Hepatocyte (in vitro differentiated cells): ENCODE data around the gene WDR54. TPM values are rescaled to one million over a fixed set of nuclear protein-coding genes. Genes with fewer than 3 reads are reported as not detected.

ENCODE experiments used
- DNase-seq: peaks from one replicate; pipeline ENCODE4 v3.0.0-alpha.2; 2016; ENCODE audit warnings: low spot score
- H2AFZ ChIP-seq: fragments of 200-600 bp; sonication (generic); 2 replicates; pipeline ENCODE4 v1.6.0; 2016; ENCODE audit warnings: antibody characterized with exemption, mild to moderate bottlenecking
- H3K27ac ChIP-seq: fragments of 200-600 bp; sonication (generic); 2 replicates; pipeline ENCODE4 v1.5.1; 2016; ENCODE audit warnings: mild to moderate bottlenecking
- H3K27me3 ChIP-seq: fragments of 200-600 bp; sonication (generic); 2 replicates; pipeline ENCODE4 v1.6.1; 2016
- H3K36me3 ChIP-seq: fragments of 200-600 bp; sonication (generic); replicated peaks from 2 replicates; pipeline ENCODE4 v1.5.1; 2016; ENCODE audit warnings: low read depth; ENCODE audit not compliant: insufficient read depth
- H3K4me1 ChIP-seq: fragments of 200-600 bp; sonication (generic); 2 replicates; pipeline ENCODE4 v1.5.1; 2016; ENCODE audit warnings: mild to moderate bottlenecking, moderate library complexity; ENCODE audit not compliant: insufficient read depth
- H3K4me2 ChIP-seq: fragments of 200-600 bp; sonication (generic); 2 replicates; pipeline ENCODE4 v1.6.0; 2016
- H3K4me3 ChIP-seq: fragments of 200-600 bp; sonication (generic); 2 replicates; pipeline ENCODE4 v1.5.1; 2016; ENCODE audit warnings: mild to moderate bottlenecking
- H3K79me2 ChIP-seq: fragments of 200-600 bp; sonication (generic); 2 replicates; pipeline ENCODE4 v1.6.0; 2017; ENCODE audit warnings: mild to moderate bottlenecking
- H3K9me2 ChIP-seq: fragments of 200-600 bp; sonication (generic); replicated peaks from 2 replicates; pipeline ENCODE4 v1.6.0; 2017; ENCODE audit warnings: mild to moderate bottlenecking; ENCODE audit not compliant: insufficient read depth
- H3K9me3 ChIP-seq: fragments of 200-600 bp; sonication (generic); 2 replicates; pipeline ENCODE4 v1.5.1; 2016; ENCODE audit warnings: low read depth, mild to moderate bottlenecking
- H4K20me1 ChIP-seq: fragments of 200-600 bp; sonication (generic); 2 replicates; pipeline ENCODE4 v1.6.0; 2016; ENCODE audit warnings: mild to moderate bottlenecking; ENCODE audit not compliant: insufficient read depth, poor library complexity, severe bottlenecking
- EZH2 ChIP-seq: fragments of 200-600 bp; sonication (generic); IDR thresholded peaks from 2 replicates; pipeline ENCODE4 v1.6.1; 2016; ENCODE audit warnings: antibody characterized with exemption, mild to moderate bottlenecking, borderline replicate concordance
- EZH2phosphoT487 ChIP-seq: fragments of 200-600 bp; sonication (generic); IDR thresholded peaks from one replicate; pipeline ENCODE4 v1.6.1; 2018; ENCODE audit warnings: antibody characterized with exemption, mild to moderate bottlenecking, low read depth, moderate library complexity; ENCODE audit not compliant: unreplicated experiment, severe bottlenecking
- WGBS: methylation state at CpG from one replicate; pipeline ENCODE4 v1.1.6; 2016; ENCODE audit warnings: low lambda C conversion rate; ENCODE audit errors: missing lambda C conversion rate; 5-methylcytosine and 5-hydroxymethylcytosine counted together
- polyA plus RNA-seq: library from polyadenylated mRNA; unstranded; fragments of >200 nt; fragmentation: Nextera tagmentation; extraction: Ambion mirVana; gene quantifications from 2 replicates; pipeline ENCODE4 v1.2.1, GENCODE V29; 2016
- total RNA-seq: library from RNA; depleted of rRNA; stranded (reverse); fragments of >200 nt; gene quantifications from 2 replicates; pipeline ENCODE4 v1.2.3, GENCODE V29; 2014
- TF ChIP-seq, protein P1 (sequence below): fragments of 200-600 bp; sonication (generic); IDR thresholded peaks from 2 replicates; pipeline ENCODE4 v1.5.1; 2016; ENCODE audit warnings: antibody characterized with exemption, mild to moderate bottlenecking; ENCODE audit not compliant: poor library complexity

WDR54 gene
- total and polyA plus RNA-seq, 2 experiments from 2014 or later, result 6.2 to 22.6 TPM

DNA sequence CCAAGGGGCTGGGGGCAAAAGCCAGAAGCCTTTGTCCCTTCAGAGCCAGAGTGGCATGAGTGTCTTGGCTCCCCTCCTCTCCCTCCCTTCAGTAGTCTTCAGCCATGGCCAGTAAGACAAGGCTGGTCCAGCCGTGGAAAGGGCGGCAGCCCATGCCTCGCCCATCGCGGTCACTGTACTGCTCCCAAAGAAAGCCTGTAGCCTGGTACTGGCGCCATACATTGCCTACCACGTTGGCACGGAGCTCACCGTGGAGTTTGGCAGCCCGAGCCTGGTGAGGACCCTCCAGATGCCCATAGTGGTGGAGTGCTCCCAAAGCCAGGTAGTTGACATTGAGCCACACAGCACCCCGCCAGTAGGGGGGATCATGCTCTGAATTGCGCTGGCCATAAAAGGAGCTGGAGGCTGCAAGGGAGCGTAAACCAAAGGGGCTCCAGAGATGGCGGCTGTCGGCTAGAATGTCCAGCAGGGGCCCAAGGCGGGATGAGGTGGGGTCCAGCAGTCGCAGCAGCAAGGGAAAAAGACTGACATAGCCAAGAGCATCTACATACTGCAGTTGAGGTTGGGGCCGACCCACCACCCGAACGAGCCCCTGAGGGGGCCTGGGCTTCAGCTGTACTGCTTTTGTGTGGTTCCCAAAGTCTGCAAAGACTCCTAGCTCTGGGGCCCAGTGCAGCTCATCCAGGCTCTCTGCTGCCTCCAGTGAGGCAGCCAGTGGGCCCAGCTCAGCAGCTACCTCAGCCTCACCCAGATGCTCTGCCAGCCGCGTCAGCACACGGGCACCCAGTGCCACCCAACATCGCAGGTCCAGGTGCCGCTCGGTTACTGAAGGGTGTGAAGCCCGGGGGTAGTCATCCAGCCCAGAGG lies 39.9 kb downstream of the WDR54 start:
- no peak for DNase-seq
- no peaks in the 10 kb centered on the region for H4K20me1 ChIP-seq
- H3K36me3 ChIP-seq, result no peaks in the 10 kb centered on the region
- no peak overlapping the region for H3K27ac ChIP-seq
- no peaks in the 10 kb centered on the region for H3K9me2 ChIP-seq
- peaks cover 13% of the 10 kb centered on the region for H3K4me1 ChIP-seq
- 94% methylated on average over 27 of the region's 27 CpGs for WGBS
- no peaks in the 10 kb centered on the region for H3K27me3 ChIP-seq
- H3K4me3 ChIP-seq, result no peak overlapping the region
- H3K79me2 ChIP-seq, result peaks cover 46% of the 10 kb centered on the region
- no peak overlapping the region for H2AFZ ChIP-seq
- TF ChIP-seq, protein P1, sequence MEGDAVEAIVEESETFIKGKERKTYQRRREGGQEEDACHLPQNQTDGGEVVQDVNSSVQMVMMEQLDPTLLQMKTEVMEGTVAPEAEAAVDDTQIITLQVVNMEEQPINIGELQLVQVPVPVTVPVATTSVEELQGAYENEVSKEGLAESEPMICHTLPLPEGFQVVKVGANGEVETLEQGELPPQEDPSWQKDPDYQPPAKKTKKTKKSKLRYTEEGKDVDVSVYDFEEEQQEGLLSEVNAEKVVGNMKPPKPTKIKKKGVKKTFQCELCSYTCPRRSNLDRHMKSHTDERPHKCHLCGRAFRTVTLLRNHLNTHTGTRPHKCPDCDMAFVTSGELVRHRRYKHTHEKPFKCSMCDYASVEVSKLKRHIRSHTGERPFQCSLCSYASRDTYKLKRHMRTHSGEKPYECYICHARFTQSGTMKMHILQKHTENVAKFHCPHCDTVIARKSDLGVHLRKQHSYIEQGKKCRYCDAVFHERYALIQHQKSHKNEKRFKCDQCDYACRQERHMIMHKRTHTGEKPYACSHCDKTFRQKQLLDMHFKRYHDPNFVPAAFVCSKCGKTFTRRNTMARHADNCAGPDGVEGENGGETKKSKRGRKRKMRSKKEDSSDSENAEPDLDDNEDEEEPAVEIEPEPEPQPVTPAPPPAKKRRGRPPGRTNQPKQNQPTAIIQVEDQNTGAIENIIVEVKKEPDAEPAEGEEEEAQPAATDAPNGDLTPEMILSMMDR, result no peak
- TF ChIP-seq EZH2 (no peak), EZH2phosphoT487 (no peak)
- H3K9me3 ChIP-seq, result no peaks in the 10 kb centered on the region
- H3K4me2 ChIP-seq, result no peak overlapping the region

DNA sequence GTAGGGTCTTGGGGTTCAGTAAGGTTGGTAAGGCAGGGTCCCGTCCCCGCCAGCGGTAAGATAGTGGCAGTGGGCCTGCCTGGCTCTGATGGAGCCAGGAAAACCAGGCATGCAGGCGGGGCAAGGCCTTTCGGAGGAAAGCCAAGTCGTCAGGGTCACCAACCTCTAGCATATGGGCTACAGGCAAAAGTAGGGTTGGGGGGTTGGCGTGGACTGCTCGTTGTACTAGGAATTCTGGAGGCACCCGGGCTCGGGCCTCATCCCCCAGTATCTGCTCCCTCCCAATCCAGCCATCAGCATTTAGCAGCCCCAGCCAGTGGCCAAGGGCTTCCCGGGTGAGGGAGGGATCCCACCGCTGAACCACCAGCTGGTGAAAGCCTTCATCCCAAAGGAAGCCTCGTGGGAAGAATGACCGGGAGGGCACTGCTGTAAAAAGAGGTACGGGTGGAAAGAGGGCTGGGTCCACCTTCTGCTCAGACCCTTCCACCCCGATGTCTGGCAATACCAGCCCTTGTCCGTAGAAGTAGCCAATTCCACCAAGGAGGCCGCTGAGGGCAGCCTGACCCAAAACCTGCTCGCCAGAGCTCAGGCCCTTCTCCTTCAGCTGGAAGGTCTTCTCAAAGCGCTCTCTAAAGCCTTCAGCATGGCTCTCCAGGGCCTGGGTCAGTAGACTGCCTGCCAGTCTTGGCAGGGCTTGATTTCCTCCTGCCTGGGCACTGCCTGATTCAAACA lies 40.7 kb downstream of the WDR54 start:
- DNase-seq, result no peak
- Histone ChIP-seq H3K36me3 (no peaks in the 10 kb centered on the region), H3K4me1 (peaks cover 7% of the 10 kb centered on the region), H3K79me2 (peaks cover 46% of the 10 kb centered on the region), H3K4me2 (no peak overlapping the region), H2AFZ (no peak overlapping the region), H3K27me3 (no peaks in the 10 kb centered on the region), H3K4me3 (no peak overlapping the region), H3K9me2 (no peaks in the 10 kb centered on the region), H4K20me1 (no peaks in the 10 kb centered on the region), H3K9me3 (no peaks in the 10 kb centered on the region), H3K27ac (no peak overlapping the region)
- 97% methylated on average over 20 of the region's 20 CpGs for WGBS
- no peak for TF ChIP-seq EZH2
- TF ChIP-seq, protein P1, result no peak

- Histone ChIP-seq H3K4me3 (no peak overlapping the region), H2AFZ (no peak overlapping the region), H3K27ac (no peak overlapping the region), H3K4me1 (peaks cover 7% of the 10 kb centered on the region), H3K4me2 (no peak overlapping the region), H4K20me1 (no peaks in the 10 kb centered on the region), H3K9me2 (no peaks in the 10 kb centered on the region), H3K9me3 (no peaks in the 10 kb centered on the region), H3K36me3 (no peaks in the 10 kb centered on the region), H3K79me2 (peaks cover 46% of the 10 kb centered on the region), H3K27me3 (no peaks in the 10 kb centered on the region)
- 93% methylated on average over 4 of the region's 4 CpGs for whole genome bisulfite sequencing
- DNase-seq, result no peak
- TF ChIP-seq EZH2phosphoT487, result no peak
- TF ChIP-seq EZH2, result no peak
- TF ChIP-seq, protein P1, result no peak
These were observed 41.2 kb downstream of the WDR54 start for GRCh38 chr2:74462786-74463105.
